GM18517 (cell line): ENCODE data around the gene TPBG.

Experiments
- ATAC-seq: cut with Tn5 transposase; IDR thresholded peaks from one replicate; pipeline ENCODE4 v1.9.1; 2021; ENCODE audit warnings: mild to moderate bottlenecking, moderate library complexity; ENCODE audit not compliant: unreplicated experiment

The TPBG gene, protein sequence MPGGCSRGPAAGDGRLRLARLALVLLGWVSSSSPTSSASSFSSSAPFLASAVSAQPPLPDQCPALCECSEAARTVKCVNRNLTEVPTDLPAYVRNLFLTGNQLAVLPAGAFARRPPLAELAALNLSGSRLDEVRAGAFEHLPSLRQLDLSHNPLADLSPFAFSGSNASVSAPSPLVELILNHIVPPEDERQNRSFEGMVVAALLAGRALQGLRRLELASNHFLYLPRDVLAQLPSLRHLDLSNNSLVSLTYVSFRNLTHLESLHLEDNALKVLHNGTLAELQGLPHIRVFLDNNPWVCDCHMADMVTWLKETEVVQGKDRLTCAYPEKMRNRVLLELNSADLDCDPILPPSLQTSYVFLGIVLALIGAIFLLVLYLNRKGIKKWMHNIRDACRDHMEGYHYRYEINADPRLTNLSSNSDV

DNA sequence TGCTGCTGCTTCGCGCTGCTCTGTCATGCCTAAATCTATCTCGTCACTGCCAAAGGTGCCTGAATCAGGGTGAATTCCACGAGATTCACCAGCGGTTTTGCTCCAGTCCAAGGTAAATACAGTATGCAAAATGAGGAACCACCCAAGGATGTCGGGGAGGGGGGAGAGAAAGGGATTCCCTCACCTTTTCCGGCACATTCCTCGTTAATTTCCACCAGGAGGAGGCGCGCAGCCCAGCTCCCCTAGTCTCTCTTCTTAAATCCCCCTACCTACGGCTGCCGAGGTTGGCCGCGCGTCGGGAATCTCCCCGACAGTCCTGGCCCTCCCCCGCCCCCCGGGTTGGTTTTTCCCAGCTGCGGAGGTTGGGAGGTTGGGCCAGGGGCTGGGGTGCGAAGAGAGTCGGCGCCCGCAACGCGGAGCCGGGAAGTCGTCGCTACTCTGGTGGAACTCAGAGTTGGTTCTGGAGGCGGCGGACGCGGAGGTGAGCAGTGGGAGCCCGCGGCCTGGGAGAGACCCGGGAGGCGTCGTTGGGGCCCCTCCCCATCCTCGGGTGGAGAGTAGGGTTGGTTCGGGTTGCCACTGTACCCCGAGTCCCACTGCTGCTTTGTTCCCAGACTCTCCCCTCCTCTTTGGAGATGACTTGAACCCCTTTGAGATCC is at the start of gene TPBG:
Gene TPBG, plus strand, starts transcription at position 390 of the 659 bp plus-strand sequence. CDS start 1,145 bp downstream, outside the sequence.
- ATAC-seq: no peak

DNA sequence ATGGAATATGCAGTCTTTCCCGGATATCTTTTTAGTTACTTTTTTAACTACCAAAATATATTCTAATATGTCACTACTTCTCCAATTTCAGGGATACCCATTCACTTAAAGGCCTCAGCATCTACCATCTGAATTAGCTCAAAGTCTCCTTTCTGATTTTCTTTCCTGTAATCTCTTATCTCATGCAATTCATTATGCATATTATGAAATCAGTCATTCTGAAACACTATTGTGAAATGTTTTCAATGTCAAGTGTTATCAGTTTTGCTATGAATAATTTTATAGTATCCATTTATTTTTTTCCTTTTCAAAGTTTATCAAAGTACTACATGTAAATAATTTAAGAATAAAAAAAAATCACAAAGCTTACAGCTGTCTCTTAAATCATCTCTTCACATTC is 41.2 kb upstream of the TPBG start:
- ATAC-seq: no peak

DNA sequence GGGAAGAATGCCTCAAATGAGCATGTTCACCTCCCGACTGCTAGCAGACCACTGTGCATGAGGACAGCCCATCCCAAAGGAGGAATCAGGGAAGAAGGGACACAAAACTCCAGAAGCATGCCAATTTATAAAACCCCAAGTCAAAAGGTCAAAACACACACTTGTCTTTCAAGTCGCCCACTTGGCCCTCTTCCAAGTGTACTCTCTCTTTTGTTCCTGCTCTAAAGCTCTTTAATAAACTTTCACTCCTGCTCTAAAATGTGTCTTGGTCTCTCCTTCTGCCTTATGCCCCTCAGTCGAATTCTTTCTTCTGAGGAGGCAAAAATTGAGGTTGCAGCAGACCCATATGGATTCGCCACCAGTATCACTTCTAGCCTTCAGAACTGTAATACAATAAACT is 33.9 kb upstream of the TPBG start:
- ATAC-seq: no peak

DNA sequence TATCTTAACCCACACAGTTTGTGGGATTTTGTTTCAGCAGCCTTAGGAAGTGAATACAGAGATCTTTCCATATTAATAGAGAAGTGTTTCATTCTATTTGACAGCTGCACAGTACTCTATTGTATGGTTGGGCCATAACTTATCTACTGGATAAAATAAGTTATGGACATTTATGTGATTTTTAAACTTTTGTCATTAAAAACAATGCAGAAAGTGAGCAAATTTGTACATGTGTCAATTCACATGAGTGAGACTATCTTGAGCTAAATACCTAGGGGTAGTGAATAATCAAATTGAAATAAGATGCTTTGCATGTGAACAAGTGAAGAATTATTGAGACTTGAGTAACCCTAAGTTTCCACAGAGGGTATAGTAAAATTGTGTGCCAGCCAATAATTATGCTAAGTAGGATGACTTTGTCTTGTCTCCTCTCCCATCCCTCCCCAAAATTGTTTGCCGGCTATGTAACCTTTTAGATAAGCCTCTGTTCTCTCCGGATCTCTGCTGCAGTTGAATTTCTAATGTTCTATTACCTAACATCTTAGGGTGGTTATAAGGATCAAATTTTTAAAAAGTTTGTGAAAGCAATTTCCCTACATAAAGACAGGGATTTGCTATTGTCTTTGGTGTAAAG is 33.3 kb upstream of the TPBG start:
- no peak for ATAC-seq

DNA sequence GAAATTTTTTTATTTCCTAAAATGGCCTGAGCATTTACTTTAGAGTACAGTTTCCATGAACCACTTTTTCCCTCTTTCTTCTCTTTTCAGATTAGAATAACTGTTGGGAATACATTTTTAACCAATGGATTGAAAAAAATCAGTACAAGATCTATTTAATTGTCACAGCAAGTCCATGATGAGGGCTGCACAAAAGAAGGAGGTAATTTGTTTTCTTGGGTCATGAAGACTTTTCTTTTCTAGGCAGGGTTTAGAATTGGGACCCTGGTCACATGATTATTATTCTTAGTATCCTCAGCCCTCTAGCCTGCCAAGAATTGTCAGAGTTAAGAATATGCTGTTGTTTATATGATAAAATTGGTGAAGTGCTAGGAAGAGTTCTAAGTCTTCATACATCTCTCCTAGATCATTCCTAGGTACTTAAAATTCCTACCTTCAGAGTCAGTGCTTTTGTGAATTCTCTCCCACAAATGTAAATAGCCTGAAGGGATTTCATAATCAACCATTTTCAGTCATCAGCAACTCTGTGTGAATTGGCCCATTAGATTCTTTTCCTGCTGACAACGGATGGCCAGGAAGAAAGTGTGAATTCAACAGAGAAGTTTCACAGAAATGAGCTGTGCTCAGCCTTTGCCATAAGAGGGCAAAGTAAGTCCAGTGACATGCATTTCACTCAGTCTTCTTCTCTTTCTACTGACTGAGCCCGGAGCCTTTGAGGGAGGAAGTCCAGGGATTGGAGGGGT is 32.4 kb upstream of the TPBG start:
- no peak for ATAC-seq

DNA sequence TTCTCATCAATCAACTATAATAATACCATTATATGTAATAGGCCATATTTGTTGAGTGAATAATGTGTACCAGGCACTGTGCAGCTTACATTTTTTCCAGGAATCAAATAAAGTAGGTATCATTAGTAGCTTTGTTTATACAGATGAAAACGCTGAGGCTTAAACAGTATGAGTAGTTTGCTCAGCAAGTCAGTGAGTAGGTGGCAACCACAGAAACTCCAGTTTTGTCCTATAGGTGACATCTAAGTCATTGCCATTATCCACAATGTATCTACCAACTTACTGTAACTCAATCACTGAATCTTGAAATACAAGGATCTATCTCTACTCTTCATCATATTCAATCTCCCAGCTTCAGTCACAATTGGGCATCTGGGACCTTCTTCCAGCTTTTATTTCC is 29.8 kb upstream of the TPBG start:
- ATAC-seq: no peak

DNA sequence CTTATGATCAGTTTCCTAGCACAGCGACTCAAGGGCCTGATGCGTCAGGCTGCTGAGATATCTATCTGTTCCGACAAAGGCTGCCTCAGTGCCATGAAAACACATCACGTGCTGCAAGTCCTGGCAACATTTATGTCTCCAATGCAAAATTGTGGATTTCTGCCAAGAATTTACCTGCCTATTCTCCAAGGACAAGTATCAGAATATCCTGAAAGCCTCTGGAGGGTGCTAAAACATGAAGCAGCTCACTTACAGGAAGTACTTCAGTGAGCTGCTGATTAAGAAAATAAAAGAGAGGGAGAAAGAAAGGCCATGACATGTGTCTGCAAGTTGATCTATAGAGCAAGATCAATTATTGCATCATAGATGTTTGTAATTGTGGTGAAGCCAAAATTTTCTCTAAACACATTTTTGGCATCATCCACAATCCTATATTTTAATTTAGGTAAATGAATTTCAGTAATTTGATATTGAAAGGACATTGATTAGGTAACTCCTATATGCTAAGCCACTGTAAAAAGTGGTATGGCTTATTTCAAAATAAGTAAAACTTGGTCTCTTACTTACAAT is 25.8 kb upstream of the TPBG start:
- ATAC-seq: no peak

DNA sequence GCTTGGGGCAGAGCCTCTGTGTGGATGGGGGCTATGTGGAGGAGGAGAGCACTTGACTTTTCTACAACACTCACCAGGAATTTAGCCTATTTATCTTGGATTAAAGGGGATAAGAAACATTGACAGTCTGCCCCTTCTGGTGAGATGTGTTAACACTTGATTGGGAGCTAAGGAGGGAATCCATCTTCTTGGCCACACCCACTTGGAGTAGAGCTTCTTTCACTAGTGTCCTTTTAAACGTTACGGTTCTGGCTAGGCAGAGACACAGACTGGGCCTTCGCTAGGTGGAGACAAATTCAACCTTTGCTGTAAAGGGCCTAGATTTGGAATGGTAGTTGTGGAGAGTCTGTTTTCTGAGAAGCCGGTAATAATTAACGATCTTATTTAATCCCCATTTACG is 15.5 kb upstream of the TPBG start:
- no peak for ATAC-seq

DNA sequence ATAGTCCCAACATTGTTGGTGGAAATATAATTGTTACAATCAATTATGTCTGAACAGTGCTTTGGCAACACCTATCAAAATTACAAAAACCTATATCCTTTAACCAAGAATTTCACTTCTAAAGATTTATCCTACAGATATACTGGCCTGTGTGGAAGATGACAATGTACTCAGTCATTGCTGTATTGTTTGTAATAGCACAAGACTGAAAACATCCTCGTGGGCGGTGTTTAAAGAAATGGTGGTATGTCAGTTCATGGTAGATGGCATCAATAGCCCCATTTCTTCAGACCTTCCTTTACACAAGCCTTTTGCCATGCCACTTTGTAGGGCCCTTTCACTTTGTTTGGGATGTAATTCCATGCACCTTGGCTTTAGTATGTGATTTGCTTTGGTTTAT is 9.8 kb upstream of the TPBG start:
- no peak for ATAC-seq

DNA sequence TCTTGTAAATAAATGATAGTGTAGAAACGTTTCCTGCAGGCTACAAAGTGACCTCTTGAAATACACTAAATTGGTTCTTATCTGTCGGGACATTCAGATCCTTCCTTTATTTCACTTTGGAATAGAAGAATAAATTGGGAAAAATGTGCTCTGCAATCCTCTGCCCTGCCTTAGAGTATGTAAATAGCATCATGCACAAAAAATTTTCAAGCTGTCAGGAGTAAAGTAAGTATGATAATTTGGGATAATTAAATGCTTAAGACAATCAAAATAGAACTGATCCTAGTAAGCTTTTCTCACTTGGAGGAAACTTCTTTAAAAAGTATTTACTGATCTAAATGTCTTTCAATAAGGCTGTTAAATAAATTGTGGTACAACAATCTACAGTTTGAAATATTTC is 3.1 kb upstream of the TPBG start:
- no peak for ATAC-seq

DNA sequence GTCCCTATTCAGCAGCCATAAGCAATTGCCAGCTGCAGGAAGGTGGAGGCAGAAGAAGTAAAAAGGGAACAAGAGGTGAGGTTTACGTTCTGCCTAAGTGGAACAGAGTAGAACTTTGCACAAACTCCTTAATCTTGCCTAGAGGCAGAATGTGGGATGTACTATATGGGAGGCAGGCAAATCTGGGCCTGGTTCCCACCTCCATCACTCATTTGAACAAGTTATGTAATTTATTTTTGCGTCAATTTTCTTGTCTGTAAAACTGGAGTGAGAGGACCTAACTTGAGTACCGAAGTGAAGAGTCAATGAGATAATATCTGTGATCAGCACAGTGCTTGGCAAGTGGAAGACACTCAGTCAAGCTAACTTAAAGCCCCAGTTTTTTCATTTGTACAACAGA is 2.0 kb upstream of the TPBG start:
- ATAC-seq: no peak

DNA sequence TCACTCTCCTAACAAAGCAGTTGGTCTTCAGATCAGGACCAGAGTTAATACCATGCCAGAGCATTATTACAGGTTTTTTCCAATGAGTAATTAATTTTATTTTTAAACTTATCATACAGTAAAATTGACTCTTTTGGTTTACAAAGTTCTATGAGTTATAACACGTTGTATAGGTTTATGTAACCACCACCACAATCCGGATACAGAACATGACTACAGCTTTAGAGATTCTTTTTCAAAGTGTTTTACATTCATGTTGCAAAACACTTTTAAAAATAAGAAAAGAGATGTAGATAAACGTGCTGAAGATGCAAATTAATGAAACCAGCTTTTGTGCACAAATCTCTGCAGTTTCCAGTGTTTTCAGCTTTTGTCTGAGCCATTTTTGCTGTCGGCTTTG is 1.5 kb upstream of the TPBG start:
- ATAC-seq: no peak

DNA sequence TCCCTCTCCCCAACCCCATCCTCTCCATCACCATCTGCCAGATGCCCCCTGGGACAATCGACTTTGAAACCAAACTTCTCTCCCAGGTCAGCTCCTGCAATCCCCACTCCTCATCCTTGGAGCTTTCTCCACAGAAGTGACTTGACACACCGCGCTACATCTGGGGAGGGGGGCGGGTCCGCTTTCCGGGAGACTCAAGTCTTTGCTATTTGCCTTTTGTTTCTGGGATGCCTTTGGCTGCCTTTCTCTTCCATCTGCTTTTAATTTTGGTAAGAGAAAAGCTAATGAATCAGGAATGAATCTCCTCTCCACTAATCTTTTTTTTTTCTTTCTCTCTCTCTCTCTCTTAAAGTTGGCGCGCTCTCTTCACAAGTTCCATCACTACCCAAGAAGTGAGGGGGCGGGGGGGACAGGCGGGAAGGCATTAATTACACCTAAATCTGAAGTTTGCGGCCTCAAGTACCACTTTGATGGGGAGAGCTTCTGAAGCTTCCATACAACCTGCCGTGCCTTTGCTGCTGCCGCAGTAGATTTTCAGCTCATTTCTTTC is 664 bp upstream of the TPBG start:
- no peak for ATAC-seq

DNA sequence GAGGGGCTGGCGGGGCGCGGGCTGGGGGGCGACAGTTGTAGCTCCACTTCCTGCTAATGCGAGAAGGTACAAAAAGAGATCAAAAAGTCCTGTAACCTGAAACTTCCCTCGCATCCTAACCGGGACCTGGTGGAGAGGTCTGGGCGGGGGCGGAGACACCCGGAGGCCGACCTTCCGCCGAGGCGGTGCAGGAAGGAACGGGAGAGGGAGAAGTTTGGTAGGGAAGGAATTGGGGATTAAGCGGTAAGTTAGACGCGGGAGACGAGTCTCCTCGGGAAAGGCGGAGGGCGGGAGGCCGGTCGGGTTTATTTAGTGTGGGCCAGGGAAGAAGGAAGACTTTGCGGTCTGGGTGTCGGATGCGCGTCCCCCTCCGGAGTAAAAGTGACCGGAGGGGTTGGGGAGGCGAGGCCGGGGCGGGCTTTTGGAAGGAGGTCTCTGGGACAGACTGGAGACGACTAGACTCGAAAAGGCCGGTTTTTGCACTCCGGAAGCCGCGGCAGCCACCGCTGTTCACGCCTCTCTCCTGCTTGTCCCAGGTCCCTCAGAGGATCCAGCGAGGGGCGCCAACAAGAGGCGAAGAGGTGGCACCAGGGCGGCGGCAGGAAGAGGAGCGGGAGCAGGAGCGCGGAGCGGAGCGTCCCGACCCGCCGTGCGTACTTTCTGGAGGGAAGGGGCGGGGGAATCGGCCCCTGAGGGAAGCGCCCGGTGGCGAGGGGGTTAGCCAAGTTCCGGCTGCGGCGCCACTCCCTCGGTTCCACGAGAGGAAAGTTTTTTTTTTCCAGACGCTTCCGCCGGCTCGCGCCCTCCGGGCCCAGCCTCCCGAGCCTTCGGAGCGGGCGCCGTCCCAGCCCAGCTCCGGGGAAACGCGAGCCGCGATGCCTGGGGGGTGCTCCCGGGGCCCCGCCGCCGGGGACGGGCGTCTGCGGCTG is 734 bp downstream of the TPBG start:
- peak; percentile 45 for ATAC-seq

DNA sequence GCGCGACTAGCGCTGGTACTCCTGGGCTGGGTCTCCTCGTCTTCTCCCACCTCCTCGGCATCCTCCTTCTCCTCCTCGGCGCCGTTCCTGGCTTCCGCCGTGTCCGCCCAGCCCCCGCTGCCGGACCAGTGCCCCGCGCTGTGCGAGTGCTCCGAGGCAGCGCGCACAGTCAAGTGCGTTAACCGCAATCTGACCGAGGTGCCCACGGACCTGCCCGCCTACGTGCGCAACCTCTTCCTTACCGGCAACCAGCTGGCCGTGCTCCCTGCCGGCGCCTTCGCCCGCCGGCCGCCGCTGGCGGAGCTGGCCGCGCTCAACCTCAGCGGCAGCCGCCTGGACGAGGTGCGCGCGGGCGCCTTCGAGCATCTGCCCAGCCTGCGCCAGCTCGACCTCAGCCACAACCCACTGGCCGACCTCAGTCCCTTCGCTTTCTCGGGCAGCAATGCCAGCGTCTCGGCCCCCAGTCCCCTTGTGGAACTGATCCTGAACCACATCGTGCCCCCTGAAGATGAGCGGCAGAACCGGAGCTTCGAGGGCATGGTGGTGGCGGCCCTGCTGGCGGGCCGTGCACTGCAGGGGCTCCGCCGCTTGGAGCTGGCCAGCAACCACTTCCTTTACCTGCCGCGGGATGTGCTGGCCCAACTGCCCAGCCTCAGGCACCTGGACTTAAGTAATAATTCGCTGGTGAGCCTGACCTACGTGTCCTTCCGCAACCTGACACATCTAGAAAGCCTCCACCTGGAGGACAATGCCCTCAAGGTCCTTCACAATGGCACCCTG is 1.6 kb downstream of the TPBG start:
- ATAC-seq: peak; percentile 34

DNA sequence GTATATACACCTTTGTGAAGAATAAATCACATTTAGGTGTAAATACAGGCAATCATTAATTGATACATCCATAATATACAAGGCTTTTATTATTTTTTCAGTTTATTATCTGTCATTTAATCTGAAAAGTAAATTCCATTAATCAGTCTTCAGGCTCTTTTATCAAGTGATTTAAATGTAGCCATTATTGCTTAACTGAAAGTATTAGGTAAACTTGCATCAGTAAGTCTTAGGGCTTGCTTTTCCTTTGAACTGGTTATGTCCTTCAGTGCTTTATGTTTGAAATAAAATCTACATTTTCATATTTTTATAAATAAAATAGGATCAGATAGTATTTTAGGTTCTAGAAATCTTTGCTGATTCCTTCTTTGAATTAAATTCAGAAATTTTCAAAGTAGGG is 4.1 kb downstream of the TPBG start:
- ATAC-seq: no peak

DNA sequence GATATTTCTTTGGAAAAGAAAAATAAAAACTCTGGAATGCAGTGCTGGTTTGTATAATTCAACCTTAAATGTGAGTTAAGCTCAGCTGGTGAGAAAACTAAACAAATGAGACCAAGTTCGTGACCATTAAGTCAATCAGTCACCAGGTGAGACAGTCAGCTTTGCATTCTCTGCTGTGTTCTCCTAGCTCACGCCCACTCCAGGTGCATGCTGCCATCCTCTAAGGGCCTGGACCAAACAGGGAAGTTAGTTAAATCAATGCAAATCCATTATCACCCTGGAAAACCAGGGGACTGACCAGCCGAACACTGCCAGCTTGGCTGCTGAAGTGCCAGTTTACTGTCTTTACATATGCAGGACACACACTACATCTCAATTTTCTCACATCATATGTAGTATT is 7.2 kb downstream of the TPBG start:
- ATAC-seq: no peak

DNA sequence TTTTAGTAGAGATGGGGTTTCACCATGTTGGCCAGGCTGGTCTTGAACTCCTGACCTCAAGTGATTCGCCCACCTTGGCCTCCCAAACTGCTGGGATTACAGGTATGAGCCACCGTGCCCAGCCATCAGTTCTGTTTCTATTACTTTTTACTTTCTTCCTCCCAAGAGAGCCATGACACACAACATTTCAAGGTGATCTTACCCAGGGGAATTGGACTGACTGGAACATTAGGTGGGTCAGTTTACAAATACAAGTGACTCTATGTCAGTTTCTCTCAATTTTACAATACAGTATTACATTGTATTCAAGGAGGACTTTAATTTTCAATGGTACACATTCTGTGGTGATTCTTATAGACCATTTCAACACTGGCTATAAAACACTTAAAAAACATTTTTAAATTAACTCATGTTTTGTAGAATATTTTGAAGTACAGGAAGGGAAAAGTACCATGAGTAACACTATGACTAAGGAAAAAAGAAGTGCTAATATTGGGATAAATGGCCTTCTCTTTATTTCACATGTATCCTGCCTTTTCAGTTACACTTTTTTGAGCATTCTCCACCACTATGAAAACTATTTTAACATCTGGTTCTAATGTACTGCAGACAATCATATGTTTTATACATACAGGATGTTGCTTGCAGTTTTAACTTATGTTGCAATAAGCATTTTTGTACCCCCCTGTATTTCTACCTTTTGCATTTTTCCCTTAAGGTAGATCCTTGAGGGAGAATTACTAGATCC is 8.4 kb downstream of the TPBG start:
- ATAC-seq: no peak
